ENCODE results near the gene DAGLA.
A peak's percentile ranks its signal among the peaks of the same experiment; 100 is the strongest.
"Not testable (repeated sequence)": the region's sequence is repeated elsewhere in the genome, so short reads cannot be mapped to it uniquely, and the experiment has no call there.

Gene DAGLA

GRCh38 chr11:61667684-61668305 is 12.4 kb upstream of the DAGLA start:
- no peak for DNase-seq

GRCh38 chr11:61669417-61669816 is 10.8 kb upstream of the DAGLA start:
- no peak for DNase-seq

- DNase-seq: no peak
Measured at GRCh38 chr11:61670626-61671025, 9.6 kb upstream of the DAGLA start.

- no peak for DNase-seq
Measured at GRCh38 chr11:61671527-61671926, 8.7 kb upstream of the DAGLA start.

GRCh38 chr11:61673946-61674467 is 6.2 kb upstream of the DAGLA start:
- DNase-seq: not testable (repeated sequence)

GRCh38 chr11:61675826-61676225 is 4.4 kb upstream of the DAGLA start:
- no peak for DNase-seq

- DNase-seq: no peak
Measured at GRCh38 chr11:61679296-61679695, 895 bp upstream of the DAGLA start.

GRCh38 chr11:61680622-61681221 is 531 bp downstream of the DAGLA start:
- DNase-seq: no peak

GRCh38 chr11:61682093-61682732 is 2.0 kb downstream of the DAGLA start:
- DNase-seq: no peak

- DNase-seq: no peak
Measured at GRCh38 chr11:61682906-61683675, 2.9 kb downstream of the DAGLA start.

GRCh38 chr11:61683961-61684869 is 4.0 kb downstream of the DAGLA start:
- no peak for DNase-seq

GRCh38 chr11:61684870-61685616 is 4.9 kb downstream of the DAGLA start:
- DNase-seq: no peak

GRCh38 chr11:61685617-61685967 is 5.4 kb downstream of the DAGLA start:
- no peak for DNase-seq

GRCh38 chr11:61686066-61686465 is 5.9 kb downstream of the DAGLA start:
- DNase-seq: no peak

- DNase-seq: no peak
Measured at GRCh38 chr11:61686469-61686868, 6.3 kb downstream of the DAGLA start.

- no peak for DNase-seq
Measured at GRCh38 chr11:61687420-61687819, 7.2 kb downstream of the DAGLA start.

- no peak for DNase-seq
Measured at GRCh38 chr11:61688365-61689163, 8.4 kb downstream of the DAGLA start.

GRCh38 chr11:61689164-61689496 is 8.9 kb downstream of the DAGLA start:
- no peak for DNase-seq

- DNase-seq: peak; percentile 70
Measured at GRCh38 chr11:61690706-61691379, 10.7 kb downstream of the DAGLA start.

All from NCI-H1092 (cell line).